GM21528 (cell line): ENCODE data around the gene CBFA2T2.
"Not testable (repeated sequence)": the region's sequence is repeated elsewhere in the genome, so short reads cannot be mapped to it uniquely, and the experiment has no call there.

Experiments used
- ATAC-seq: cut with Tn5 transposase; IDR thresholded peaks from one replicate; pipeline ENCODE4 v1.9.1; 2021; ENCODE audit warnings: mild to moderate bottlenecking, moderate library complexity; ENCODE audit not compliant: unreplicated experiment, low FRiP score

CBFA2T2 gene

GRCh38 chr20:33686984-33687366 lies 197.1 kb downstream of the CBFA2T2 start:
- ATAC-seq: no peak

DNA sequence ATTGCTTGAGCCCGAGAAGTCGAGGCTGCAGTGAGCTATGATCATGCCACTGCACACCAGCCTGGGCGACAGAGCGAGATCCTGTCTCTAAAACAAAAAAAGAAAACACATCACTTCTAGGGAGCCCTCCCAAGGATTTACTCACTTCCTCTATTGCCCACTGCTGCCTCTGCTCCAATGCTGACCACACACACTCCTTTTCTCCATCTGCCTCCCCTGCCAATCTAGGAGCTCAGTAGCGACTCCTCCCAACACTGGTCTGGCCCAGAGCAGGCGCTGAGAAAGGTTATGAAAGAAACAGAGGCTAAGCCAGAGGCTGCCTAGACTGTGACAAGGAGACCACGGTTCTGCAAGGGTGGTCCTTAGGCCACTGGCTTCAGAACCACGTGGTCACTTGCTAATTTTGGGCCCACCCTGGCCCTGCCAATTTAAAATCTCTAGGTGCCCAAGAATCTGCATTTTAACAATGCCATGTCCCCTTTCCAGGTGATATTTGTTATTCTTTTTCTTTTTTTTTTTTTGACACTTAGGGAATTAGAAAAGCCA lies 197.5 kb downstream of the CBFA2T2 start:
- ATAC-seq: no peak

- no peak for ATAC-seq
Observed at GRCh38 chr20:33687993-33688937, 198.4 kb downstream of the CBFA2T2 start.

DNA sequence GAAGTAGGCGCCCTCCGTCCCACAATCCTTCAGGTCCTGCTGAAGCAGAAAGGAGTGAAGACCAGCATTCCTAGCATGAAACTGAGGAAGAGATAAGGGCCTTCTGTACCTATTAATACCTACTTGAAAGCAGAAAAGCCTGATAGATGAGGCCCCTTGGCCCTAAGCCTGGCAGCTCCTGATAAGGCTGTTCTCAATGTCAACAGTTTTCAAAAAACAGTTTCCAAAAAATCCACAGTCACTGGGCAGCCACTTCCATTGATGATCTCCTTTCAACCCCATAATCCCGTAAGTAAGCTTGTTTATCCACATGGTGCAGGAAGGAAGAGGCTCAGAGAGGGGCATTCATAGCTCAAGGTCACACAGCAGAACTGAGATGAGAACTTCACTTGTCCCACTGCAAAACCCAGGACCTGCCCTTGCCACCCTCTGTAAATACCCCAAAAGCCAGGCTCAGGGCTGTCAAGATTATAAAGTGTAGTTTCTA lies 199.1 kb downstream of the CBFA2T2 start:
- ATAC-seq: no peak

GRCh38 chr20:33689493-33689892 lies 199.6 kb downstream of the CBFA2T2 start:
- ATAC-seq: no peak

DNA sequence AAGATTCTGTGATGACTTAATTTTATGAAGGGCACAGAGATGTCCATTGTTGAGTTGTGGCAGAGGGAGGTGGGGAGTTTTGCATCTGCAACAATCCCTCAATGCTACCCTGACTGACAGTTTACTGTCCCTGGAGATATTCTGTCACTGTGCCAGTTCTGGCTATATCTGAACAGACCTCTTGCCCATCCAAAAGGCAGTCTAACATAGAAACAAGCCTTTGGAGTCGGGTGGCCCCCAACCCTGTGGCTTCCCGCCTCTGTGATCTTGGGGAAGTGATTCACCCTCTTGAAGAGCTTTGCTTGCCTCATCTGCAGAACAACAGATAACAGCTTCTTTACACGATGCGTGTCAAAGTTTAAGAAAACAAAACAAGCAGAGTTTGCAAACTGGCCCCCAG lies 200.1 kb downstream of the CBFA2T2 start:
- ATAC-seq: no peak

GRCh38 chr20:33693289-33693688 lies 203.4 kb downstream of the CBFA2T2 start:
- ATAC-seq: no peak

DNA sequence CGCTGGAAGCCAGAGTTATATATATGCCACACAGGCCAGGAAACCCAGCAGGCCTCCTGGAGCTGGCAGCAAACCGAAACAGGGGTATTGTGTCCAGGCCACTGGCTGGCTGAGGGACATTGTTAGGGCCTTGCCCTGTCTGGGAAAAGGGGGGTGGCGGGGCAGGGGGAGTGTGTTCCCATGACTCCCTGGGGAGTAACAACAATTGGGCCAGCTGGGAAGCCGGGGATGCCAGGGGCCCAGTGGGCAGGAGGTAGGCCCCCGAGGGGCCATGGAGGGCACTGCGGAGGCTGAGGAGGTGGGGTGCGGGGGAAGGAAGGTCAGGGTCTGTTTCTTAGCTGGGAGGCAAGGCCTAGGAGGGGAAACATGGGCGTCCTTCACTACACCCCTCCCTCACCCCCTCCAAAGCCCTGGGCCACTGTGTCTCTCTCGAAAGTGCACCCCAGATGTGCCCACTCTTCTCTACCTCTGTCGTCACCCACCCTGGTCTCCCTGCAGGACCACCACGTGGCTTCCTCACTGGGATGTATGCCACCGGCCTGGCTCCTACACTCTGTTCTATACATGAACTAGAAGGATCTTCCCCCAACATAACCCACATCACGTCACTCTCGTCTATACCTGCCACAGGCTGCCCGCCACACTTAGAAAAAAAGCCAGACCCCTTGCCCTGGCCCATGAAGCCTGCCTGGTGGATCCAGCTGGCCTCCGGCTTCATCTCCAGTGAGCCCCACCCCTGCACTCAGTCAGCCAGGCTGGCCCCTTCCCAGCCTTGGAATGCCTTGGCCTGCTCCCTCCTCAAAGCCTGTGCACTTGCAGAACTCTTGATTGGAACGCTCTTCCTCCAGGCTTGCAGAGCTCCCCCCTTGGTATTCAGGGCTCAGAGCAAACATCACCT lies 204.1 kb downstream of the CBFA2T2 start:
- no peak for ATAC-seq

GRCh38 chr20:33694639-33695012 lies 204.7 kb downstream of the CBFA2T2 start:
- ATAC-seq: no peak

GRCh38 chr20:33696448-33696847 lies 206.6 kb downstream of the CBFA2T2 start:
- no peak for ATAC-seq

GRCh38 chr20:33697129-33697528 lies 207.2 kb downstream of the CBFA2T2 start:
- no peak for ATAC-seq

- ATAC-seq: not testable (repeated sequence)
Observed at GRCh38 chr20:33698966-33699365, 209.1 kb downstream of the CBFA2T2 start.
